Measurements from ENCODE around the gene MYH14.

DNA sequence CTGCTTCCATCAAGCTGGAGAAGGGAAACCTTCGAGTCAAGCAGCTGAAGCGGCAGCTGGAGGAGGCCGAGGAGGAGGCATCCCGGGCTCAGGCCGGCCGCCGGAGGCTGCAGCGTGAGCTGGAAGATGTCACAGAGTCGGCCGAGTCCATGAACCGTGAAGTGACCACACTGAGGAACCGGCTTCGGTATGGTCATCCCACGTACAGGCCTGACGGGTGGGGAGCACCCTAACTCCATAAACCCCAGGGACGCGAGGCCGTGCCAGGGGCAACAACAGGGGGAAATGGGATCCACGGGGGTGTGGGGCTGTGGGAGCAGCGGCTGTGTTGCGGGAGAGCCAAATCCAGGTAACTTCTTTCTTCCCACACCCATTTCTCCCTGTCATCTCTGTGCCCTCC, 105.6 kb downstream of the MYH14 start:
- TF ChIP-seq, protein P1, sequence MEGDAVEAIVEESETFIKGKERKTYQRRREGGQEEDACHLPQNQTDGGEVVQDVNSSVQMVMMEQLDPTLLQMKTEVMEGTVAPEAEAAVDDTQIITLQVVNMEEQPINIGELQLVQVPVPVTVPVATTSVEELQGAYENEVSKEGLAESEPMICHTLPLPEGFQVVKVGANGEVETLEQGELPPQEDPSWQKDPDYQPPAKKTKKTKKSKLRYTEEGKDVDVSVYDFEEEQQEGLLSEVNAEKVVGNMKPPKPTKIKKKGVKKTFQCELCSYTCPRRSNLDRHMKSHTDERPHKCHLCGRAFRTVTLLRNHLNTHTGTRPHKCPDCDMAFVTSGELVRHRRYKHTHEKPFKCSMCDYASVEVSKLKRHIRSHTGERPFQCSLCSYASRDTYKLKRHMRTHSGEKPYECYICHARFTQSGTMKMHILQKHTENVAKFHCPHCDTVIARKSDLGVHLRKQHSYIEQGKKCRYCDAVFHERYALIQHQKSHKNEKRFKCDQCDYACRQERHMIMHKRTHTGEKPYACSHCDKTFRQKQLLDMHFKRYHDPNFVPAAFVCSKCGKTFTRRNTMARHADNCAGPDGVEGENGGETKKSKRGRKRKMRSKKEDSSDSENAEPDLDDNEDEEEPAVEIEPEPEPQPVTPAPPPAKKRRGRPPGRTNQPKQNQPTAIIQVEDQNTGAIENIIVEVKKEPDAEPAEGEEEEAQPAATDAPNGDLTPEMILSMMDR (IDR thresholded peaks at IDR 0.05; ENCODE audit: low read depth, low read length, poor library complexity, severe bottlenecking): no peak
- no peak for TF ChIP-seq EZH2phosphoT487 (IDR thresholded peaks at IDR 0.05; ENCODE audit: borderline replicate concordance, low read length)

Measured in DOHH2 (cell line).